ENCODE data around the gene EML4. TPM values are rescaled to one million over a fixed set of nuclear protein-coding genes. Genes with fewer than 3 reads are reported as not detected.
"Not testable (repeated sequence)": the region's sequence is repeated elsewhere in the genome, so short reads cannot be mapped to it uniquely, and the experiment has no call there.

EML4 gene
- total RNA-seq, 1 donor from 2014 or later = 32.9 TPM

GRCh38 chr2:42171396-42171980 lies 2.3 kb downstream of the EML4 start:
- no peak overlapping the region for H3K9ac ChIP-seq (ENCODE audit: low read depth in 1 of 3, low read length in 3 of 3)
- H3K36me3 ChIP-seq (ENCODE audit: control insufficient read depth in 3 of 3, insufficient read depth in 3 of 3, low read length in 3 of 3) = no peaks in the 10 kb centered on the region
- no peaks in the 10 kb centered on the region for H3K9me3 ChIP-seq (ENCODE audit: control insufficient read depth in 3 of 3, low read length in 3 of 3)
- H3K4me1 ChIP-seq (ENCODE audit: control insufficient read depth in 3 of 3, insufficient read depth in 3 of 3, low read length in 3 of 3) = peaks cover 11 to 17% (median 11%) of the 10 kb centered on the region in 3 donors
- peak overlapping the region in 1 of 3 donors; percentile 27 for H3K4me3 ChIP-seq (ENCODE audit: low read length in 3 of 3)
- no peaks in the 10 kb centered on the region for H3K27me3 ChIP-seq (ENCODE audit: control insufficient read depth in 3 of 3, insufficient read depth in 3 of 3, low read length in 3 of 3)
- H3K27ac ChIP-seq (ENCODE audit: low read depth, low read length) = no peak overlapping the region

GRCh38 chr2:42172020-42172419 lies 2.9 kb downstream of the EML4 start:
- Histone ChIP-seq H3K9ac (ENCODE audit: low read depth in 1 of 3, low read length in 3 of 3) (no peak overlapping the region), H3K4me3 (ENCODE audit: low read length in 3 of 3) (no peak overlapping the region), H3K27me3 (ENCODE audit: control insufficient read depth in 3 of 3, insufficient read depth in 3 of 3, low read length in 3 of 3) (no peaks in the 10 kb centered on the region), H3K27ac (ENCODE audit: low read depth, low read length) (no peak overlapping the region), H3K9me3 (ENCODE audit: control insufficient read depth in 3 of 3, low read length in 3 of 3) (no peaks in the 10 kb centered on the region), H3K36me3 (ENCODE audit: control insufficient read depth in 3 of 3, insufficient read depth in 3 of 3, low read length in 3 of 3) (no peaks in the 10 kb centered on the region), H3K4me1 (ENCODE audit: control insufficient read depth in 3 of 3, insufficient read depth in 3 of 3, low read length in 3 of 3) (peaks cover 11 to 17% (median 11%) of the 10 kb centered on the region in 3 donors)

DNA sequence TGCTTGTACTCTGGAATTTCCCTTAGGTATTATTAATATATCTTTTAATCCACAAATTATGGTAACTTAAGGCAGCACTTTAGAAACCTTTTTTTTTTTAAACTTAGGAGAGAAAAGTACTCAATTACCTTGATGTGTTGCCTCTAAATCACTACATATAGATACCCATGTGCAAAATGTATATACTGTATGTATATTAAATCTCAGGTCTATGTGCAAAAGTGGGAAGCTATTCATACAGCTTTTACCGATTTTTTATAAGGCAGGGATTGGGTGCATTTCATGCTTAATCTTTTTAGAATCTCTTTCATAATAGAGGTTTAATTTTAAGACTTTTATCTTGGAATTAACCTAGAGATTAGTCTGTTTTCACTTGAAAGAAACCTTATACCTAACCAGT lies 3.4 kb downstream of the EML4 start:
- Histone ChIP-seq H3K27me3 (ENCODE audit: control insufficient read depth in 3 of 3, insufficient read depth in 3 of 3, low read length in 3 of 3) (no peaks in the 10 kb centered on the region), H3K9ac (ENCODE audit: low read depth in 1 of 3, low read length in 3 of 3) (no peak overlapping the region), H3K36me3 (ENCODE audit: control insufficient read depth in 3 of 3, insufficient read depth in 3 of 3, low read length in 3 of 3) (no peaks in the 10 kb centered on the region), H3K27ac (ENCODE audit: low read depth, low read length) (no peak overlapping the region), H3K4me1 (ENCODE audit: control insufficient read depth in 3 of 3, insufficient read depth in 3 of 3, low read length in 3 of 3) (peaks cover 11 to 17% (median 11%) of the 10 kb centered on the region in 3 donors), H3K9me3 (ENCODE audit: control insufficient read depth in 3 of 3, low read length in 3 of 3) (no peaks in the 10 kb centered on the region), H3K4me3 (ENCODE audit: low read length in 3 of 3) (no peak overlapping the region)

- H3K9me3 ChIP-seq (ENCODE audit: control insufficient read depth in 3 of 3, low read length in 3 of 3); H3K27me3 ChIP-seq (ENCODE audit: control insufficient read depth in 3 of 3, insufficient read depth in 3 of 3, low read length in 3 of 3); H3K4me3 ChIP-seq (ENCODE audit: low read length in 3 of 3); H3K27ac ChIP-seq (ENCODE audit: low read depth, low read length); H3K36me3 ChIP-seq (ENCODE audit: control insufficient read depth in 3 of 3, insufficient read depth in 3 of 3, low read length in 3 of 3); H3K9ac ChIP-seq (ENCODE audit: low read depth in 1 of 3, low read length in 3 of 3): not testable (repeated sequence)
- H3K4me1 ChIP-seq (ENCODE audit: control insufficient read depth in 3 of 3, insufficient read depth in 3 of 3, low read length in 3 of 3) = peaks cover 11 to 17% (median 11%) of the 10 kb centered on the region in 3 donors
Observed at GRCh38 chr2:42173467-42173866, 4.3 kb downstream of the EML4 start.

DNA sequence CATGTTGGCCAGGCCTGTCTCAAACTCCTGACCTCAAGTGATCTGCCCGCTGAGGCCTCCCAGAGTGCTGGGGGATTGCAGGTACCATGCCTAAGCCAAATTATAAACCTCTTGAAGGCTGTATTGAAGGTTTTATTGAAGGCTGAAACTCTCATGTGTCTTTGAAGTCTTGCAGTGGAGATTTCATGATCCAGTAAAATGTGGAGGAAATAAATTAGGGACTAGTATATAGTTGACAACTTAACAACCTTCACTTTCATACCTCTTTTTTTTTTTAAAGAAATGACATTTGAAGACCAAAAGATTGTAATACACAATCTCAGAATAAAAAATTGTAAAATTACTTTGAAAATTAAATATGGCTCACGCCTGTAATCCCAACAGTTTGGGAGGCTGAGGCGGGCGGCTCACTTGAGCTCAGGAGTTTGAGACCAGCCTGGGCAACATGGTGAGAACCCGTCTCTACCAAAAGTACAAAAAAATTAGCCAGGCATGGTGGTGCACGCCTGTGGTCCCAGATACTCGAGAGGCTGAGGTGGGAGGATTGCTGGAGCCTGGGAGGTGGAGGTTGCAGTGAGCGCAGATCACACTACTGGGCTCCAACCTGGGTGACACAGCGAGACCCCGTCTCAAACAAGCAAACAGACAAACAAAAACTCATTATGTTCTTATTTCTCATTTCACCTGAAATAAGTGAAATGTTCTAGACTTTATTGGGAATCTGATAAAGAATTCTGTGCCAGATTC lies 8.0 kb downstream of the EML4 start:
- Histone ChIP-seq H3K27me3 (ENCODE audit: control insufficient read depth in 3 of 3, insufficient read depth in 3 of 3, low read length in 3 of 3) (no peaks in the 10 kb centered on the region), H3K4me3 (ENCODE audit: low read length in 3 of 3) (no peak overlapping the region), H3K9me3 (ENCODE audit: control insufficient read depth in 3 of 3, low read length in 3 of 3) (no peaks in the 10 kb centered on the region), H3K36me3 (ENCODE audit: control insufficient read depth in 3 of 3, insufficient read depth in 3 of 3, low read length in 3 of 3) (no peaks in the 10 kb centered on the region), H3K27ac (ENCODE audit: low read depth, low read length) (no peak overlapping the region), H3K4me1 (ENCODE audit: control insufficient read depth in 3 of 3, insufficient read depth in 3 of 3, low read length in 3 of 3) (no peaks in the 10 kb centered on the region), H3K9ac (ENCODE audit: low read depth in 1 of 3, low read length in 3 of 3) (no peak overlapping the region)

DNA sequence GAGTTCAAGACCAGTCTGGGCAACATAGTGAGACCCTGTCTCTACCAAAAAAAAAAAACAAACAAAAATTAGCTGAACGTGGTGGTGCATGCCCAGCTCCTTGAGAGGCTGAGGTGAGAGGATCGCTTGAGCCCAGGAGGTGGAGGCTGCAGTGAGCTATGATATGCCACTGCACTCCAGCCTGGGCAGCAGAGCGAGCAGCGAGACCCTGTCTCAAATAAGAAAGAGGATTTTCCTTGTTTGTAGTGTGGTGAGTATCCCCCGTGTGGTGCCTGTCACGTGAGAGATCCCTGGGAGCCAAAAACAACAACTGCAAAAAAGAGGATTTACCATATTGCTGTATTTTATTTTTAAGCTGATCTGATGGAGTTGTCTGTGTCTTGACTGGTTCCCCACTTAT lies 9.2 kb downstream of the EML4 start:
- no peaks in the 10 kb centered on the region for H3K36me3 ChIP-seq (ENCODE audit: control insufficient read depth in 3 of 3, insufficient read depth in 3 of 3, low read length in 3 of 3)
- H3K4me3 ChIP-seq (ENCODE audit: low read length in 3 of 3) = no peak overlapping the region
- no peaks in the 10 kb centered on the region for H3K9me3 ChIP-seq (ENCODE audit: control insufficient read depth in 3 of 3, low read length in 3 of 3)
- no peaks in the 10 kb centered on the region for H3K4me1 ChIP-seq (ENCODE audit: control insufficient read depth in 3 of 3, insufficient read depth in 3 of 3, low read length in 3 of 3)
- H3K9ac ChIP-seq (ENCODE audit: low read depth in 1 of 3, low read length in 3 of 3) = no peak overlapping the region
- H3K27me3 ChIP-seq (ENCODE audit: control insufficient read depth in 3 of 3, insufficient read depth in 3 of 3, low read length in 3 of 3) = no peaks in the 10 kb centered on the region
- no peak overlapping the region for H3K27ac ChIP-seq (ENCODE audit: low read depth, low read length)

- no peak overlapping the region for H3K9ac ChIP-seq (ENCODE audit: low read depth in 1 of 3, low read length in 3 of 3)
- no peak overlapping the region for H3K27ac ChIP-seq (ENCODE audit: low read depth, low read length)
- H3K27me3 ChIP-seq (ENCODE audit: control insufficient read depth in 3 of 3, insufficient read depth in 3 of 3, low read length in 3 of 3) = no peaks in the 10 kb centered on the region
- H3K4me3 ChIP-seq (ENCODE audit: low read length in 3 of 3) = no peak overlapping the region
- H3K36me3 ChIP-seq (ENCODE audit: control insufficient read depth in 3 of 3, insufficient read depth in 3 of 3, low read length in 3 of 3) = no peaks in the 10 kb centered on the region
- H3K4me1 ChIP-seq (ENCODE audit: control insufficient read depth in 3 of 3, insufficient read depth in 3 of 3, low read length in 3 of 3) = no peaks in the 10 kb centered on the region
- no peaks in the 10 kb centered on the region for H3K9me3 ChIP-seq (ENCODE audit: control insufficient read depth in 3 of 3, low read length in 3 of 3)
Observed at GRCh38 chr2:42180300-42180699, 11.1 kb downstream of the EML4 start.

- no peaks in the 10 kb centered on the region for H3K4me1 ChIP-seq (ENCODE audit: control insufficient read depth in 3 of 3, insufficient read depth in 3 of 3, low read length in 3 of 3)
- no peak overlapping the region for H3K9ac ChIP-seq (ENCODE audit: low read depth in 1 of 3, low read length in 3 of 3)
- no peak overlapping the region for H3K4me3 ChIP-seq (ENCODE audit: low read length in 3 of 3)
- H3K9me3 ChIP-seq (ENCODE audit: control insufficient read depth in 3 of 3, low read length in 3 of 3) = no peaks in the 10 kb centered on the region
- no peaks in the 10 kb centered on the region for H3K36me3 ChIP-seq (ENCODE audit: control insufficient read depth in 3 of 3, insufficient read depth in 3 of 3, low read length in 3 of 3)
- no peak overlapping the region for H3K27ac ChIP-seq (ENCODE audit: low read depth, low read length)
- no peaks in the 10 kb centered on the region for H3K27me3 ChIP-seq (ENCODE audit: control insufficient read depth in 3 of 3, insufficient read depth in 3 of 3, low read length in 3 of 3)
Observed at GRCh38 chr2:42182654-42183308, 13.6 kb downstream of the EML4 start.

DNA sequence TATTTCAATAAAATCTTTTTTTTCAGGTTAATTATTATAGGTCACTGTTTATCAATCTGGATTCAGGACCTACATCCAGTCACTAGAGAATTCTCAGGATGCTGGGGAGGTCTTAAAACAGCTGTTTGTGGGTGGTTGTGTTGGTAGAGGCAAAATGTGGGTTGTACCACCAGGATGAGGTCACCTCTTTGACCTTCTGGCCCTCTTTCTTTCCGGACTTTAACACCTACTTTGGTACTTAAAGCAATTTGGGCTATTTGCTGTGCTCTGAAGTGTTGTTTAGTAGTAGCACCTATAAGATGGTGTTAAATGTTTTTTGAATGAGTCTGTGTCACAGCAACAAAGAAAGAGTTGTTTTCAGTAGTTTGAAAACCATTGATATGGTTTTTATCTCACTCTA lies 14.6 kb downstream of the EML4 start:
- Histone ChIP-seq H3K27me3 (ENCODE audit: control insufficient read depth in 3 of 3, insufficient read depth in 3 of 3, low read length in 3 of 3) (no peaks in the 10 kb centered on the region), H3K36me3 (ENCODE audit: control insufficient read depth in 3 of 3, insufficient read depth in 3 of 3, low read length in 3 of 3) (no peaks in the 10 kb centered on the region), H3K4me1 (ENCODE audit: control insufficient read depth in 3 of 3, insufficient read depth in 3 of 3, low read length in 3 of 3) (no peaks in the 10 kb centered on the region), H3K4me3 (ENCODE audit: low read length in 3 of 3) (no peak overlapping the region), H3K27ac (ENCODE audit: low read depth, low read length) (no peak overlapping the region), H3K9ac (ENCODE audit: low read depth in 1 of 3, low read length in 3 of 3) (no peak overlapping the region), H3K9me3 (ENCODE audit: control insufficient read depth in 3 of 3, low read length in 3 of 3) (no peaks in the 10 kb centered on the region)

DNA sequence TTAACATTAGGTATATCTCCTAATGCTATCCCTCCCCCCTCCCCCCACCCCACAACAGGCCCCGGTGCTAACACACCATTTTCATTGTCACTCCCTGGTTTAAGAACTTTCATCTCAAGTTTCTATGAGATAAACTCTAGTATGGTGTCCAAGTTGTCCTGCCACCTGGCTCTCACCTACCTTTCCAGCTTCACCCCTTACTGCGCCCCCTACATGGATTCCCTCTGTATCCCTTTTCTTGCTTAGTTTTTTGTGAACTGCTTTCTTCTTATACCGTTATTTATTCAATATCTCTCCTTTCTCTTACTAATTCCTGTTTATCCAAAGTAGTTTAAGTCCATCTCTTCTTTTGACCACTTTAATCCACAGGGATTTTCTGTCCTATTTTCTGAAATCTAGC lies 15.2 kb downstream of the EML4 start:
- Histone ChIP-seq H3K4me1 (ENCODE audit: control insufficient read depth in 3 of 3, insufficient read depth in 3 of 3, low read length in 3 of 3) (no peaks in the 10 kb centered on the region), H3K27ac (ENCODE audit: low read depth, low read length) (no peak overlapping the region), H3K27me3 (ENCODE audit: control insufficient read depth in 3 of 3, insufficient read depth in 3 of 3, low read length in 3 of 3) (no peaks in the 10 kb centered on the region), H3K4me3 (ENCODE audit: low read length in 3 of 3) (no peak overlapping the region), H3K36me3 (ENCODE audit: control insufficient read depth in 3 of 3, insufficient read depth in 3 of 3, low read length in 3 of 3) (no peaks in the 10 kb centered on the region), H3K9me3 (ENCODE audit: control insufficient read depth in 3 of 3, low read length in 3 of 3) (no peaks in the 10 kb centered on the region), H3K9ac (ENCODE audit: low read depth in 1 of 3, low read length in 3 of 3) (no peak overlapping the region)
